Mesendoderm (in vitro differentiated cells): Measurements from ENCODE around the gene TMEM151B.
A peak's percentile ranks its signal among the peaks of the same experiment; 100 is the strongest.

Experiments
- DNase-seq: peaks from one replicate; pipeline ENCODE4 v3.0.0; 2013
- H2AK5ac ChIP-seq: 2 replicates; pipeline ENCODE4 v1.6.1; 2013; ENCODE audit warnings: low read length, inconsistent platforms
- H2BK120ac ChIP-seq: 2 replicates; pipeline ENCODE4 v1.6.1; 2013; ENCODE audit warnings: low read depth, mild to moderate bottlenecking, low read length, moderate library complexity, mixed read lengths
- H2BK15ac ChIP-seq: replicated peaks from 2 replicates; pipeline ENCODE4 v1.6.1; 2013; ENCODE audit warnings: low read depth, mild to moderate bottlenecking, moderate library complexity
- H2BK5ac ChIP-seq: 2 replicates; pipeline ENCODE4 v1.6.1; 2013; ENCODE audit warnings: low read length, inconsistent platforms
- H3K18ac ChIP-seq: 2 replicates; pipeline ENCODE4 v1.6.1; 2013; ENCODE audit warnings: mild to moderate bottlenecking, low read length, mixed read lengths
- H3K23ac ChIP-seq: one replicate; pipeline ENCODE4 v1.6.1; 2013; ENCODE audit warnings: low read length
- H3K27ac ChIP-seq: 2 replicates; pipeline ENCODE4 v1.5.1; 2013; ENCODE audit warnings: low read depth, mild to moderate bottlenecking, inconsistent platforms, low read length, moderate library complexity
- H3K27me3 ChIP-seq: 2 replicates; pipeline ENCODE4 v1.6.1; 2013; ENCODE audit warnings: low read length, control low read depth, mild to moderate bottlenecking, inconsistent platforms; ENCODE audit not compliant: insufficient read depth, poor library complexity
- H3K36me3 ChIP-seq: 2 replicates; pipeline ENCODE4 v1.6.1; 2013; ENCODE audit warnings: low read length, inconsistent platforms; ENCODE audit not compliant: control insufficient read depth, insufficient read depth
- H3K4ac ChIP-seq: one replicate; pipeline ENCODE4 v1.6.1; 2013; ENCODE audit warnings: low read depth, mild to moderate bottlenecking, low read length, moderate library complexity
- H3K4me1 ChIP-seq: 2 replicates; pipeline ENCODE4 v1.6.1; 2013; ENCODE audit warnings: low read depth, low read length, inconsistent platforms; ENCODE audit not compliant: control insufficient read depth
- H3K4me2 ChIP-seq: 2 replicates; pipeline ENCODE4 v1.6.1; 2013; ENCODE audit warnings: low read length
- H3K4me3 ChIP-seq: 2 replicates; pipeline ENCODE4 v1.5.1; 2013; ENCODE audit warnings: mild to moderate bottlenecking, low read length
- H3K56ac ChIP-seq: one replicate; pipeline ENCODE4 v1.6.1; 2013; ENCODE audit warnings: low read length
- H3K79me1 ChIP-seq: 2 replicates; pipeline ENCODE4 v1.6.1; 2013; ENCODE audit warnings: low read length, inconsistent platforms
- H3K79me2 ChIP-seq: 2 replicates; pipeline ENCODE4 v1.6.1; 2013; ENCODE audit warnings: mild to moderate bottlenecking, low read length; ENCODE audit not compliant: control insufficient read depth, insufficient read depth
- H3K9ac ChIP-seq: 2 replicates; pipeline ENCODE4 v1.6.1; 2013; ENCODE audit warnings: low read length, inconsistent platforms
- H4K5ac ChIP-seq: one replicate; pipeline ENCODE4 v1.6.1; 2013; ENCODE audit warnings: low read length
- H4K8ac ChIP-seq: one replicate; pipeline ENCODE4 v1.6.1; 2013; ENCODE audit warnings: low read depth, mild to moderate bottlenecking, control low read depth, low read length, moderate library complexity
- WGBS: extraction: QIAGEN DNeasy Blood & Tissue Kit; methylation state at CpG from one replicate; pipeline ENCODE4 v1.1.7; 2013; ENCODE audit warnings: low lambda C conversion rate, missing lambda C conversion rate; ENCODE audit not compliant: insufficient coverage; ENCODE audit errors: extremely low coverage; 5-methylcytosine and 5-hydroxymethylcytosine counted together

The TMEM151B gene

DNA sequence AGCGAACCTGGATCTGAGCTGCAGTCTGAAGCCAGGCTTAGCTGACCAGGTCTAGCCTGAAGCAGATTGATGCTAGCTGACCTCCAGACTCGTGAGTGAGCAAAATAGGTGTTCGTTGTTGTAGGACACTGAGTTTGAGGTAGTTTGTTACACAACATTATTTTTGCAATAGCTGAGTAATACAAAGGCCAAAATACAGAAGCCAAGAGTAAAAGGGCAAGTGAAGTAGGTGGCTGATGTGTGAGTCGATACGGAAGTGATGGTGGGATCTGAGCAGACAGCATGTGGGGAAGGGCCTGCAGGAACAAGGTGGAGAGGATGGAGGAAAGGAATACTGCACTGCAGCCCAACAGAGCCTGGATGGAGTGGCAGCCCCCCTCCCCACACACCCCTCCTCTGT, 63.7 kb downstream of the TMEM151B start:
- no peaks in the 10 kb centered on the region for H3K79me1 ChIP-seq
- H3K9ac ChIP-seq, result no peak overlapping the region
- H4K5ac ChIP-seq, result no peak overlapping the region
- no peak overlapping the region for H4K8ac ChIP-seq
- H2BK15ac ChIP-seq, result no peak overlapping the region
- H3K56ac ChIP-seq, result no peak overlapping the region
- no peak overlapping the region for H3K27ac ChIP-seq
- H3K79me2 ChIP-seq, result no peaks in the 10 kb centered on the region
- no peaks in the 10 kb centered on the region for H3K36me3 ChIP-seq
- no peak overlapping the region for H3K4me3 ChIP-seq
- H2AK5ac ChIP-seq, result no peak overlapping the region
- no peak overlapping the region for H3K4me2 ChIP-seq
- H3K18ac ChIP-seq, result no peak overlapping the region
- H3K4ac ChIP-seq, result no peak overlapping the region
- no peak overlapping the region for H3K23ac ChIP-seq
- H3K4me1 ChIP-seq, result no peaks in the 10 kb centered on the region
- no peak overlapping the region for H2BK120ac ChIP-seq
- no peak overlapping the region for H2BK5ac ChIP-seq
- WGBS, result no CpG with 5 or more reads among the region's 5 CpGs
- no peak for DNase-seq
- no peaks in the 10 kb centered on the region for H3K27me3 ChIP-seq

DNA sequence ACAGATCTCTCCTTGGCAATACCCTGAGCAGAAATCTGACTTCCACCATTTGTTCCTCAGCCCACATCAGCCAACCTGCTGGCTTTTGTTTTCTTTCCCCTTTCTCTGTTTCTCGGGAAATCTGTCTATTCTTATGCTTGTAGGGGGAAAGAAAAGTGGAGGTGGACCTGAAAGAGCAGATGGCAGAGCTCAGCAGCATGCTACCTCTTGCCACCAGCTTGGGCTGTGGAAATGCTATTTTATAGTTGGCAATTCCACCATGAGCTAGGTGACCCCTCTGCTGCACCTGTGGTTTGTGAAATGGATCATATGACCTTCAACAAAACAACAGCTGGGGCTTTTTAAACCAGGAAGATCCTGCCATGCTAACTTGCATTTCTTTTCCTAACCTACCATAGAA, 65.4 kb downstream of the TMEM151B start:
- Histone ChIP-seq H3K9ac (no peak overlapping the region), H2BK15ac (no peak overlapping the region)
- no CpG with 5 or more reads among the region's 1 CpG for WGBS

DNA sequence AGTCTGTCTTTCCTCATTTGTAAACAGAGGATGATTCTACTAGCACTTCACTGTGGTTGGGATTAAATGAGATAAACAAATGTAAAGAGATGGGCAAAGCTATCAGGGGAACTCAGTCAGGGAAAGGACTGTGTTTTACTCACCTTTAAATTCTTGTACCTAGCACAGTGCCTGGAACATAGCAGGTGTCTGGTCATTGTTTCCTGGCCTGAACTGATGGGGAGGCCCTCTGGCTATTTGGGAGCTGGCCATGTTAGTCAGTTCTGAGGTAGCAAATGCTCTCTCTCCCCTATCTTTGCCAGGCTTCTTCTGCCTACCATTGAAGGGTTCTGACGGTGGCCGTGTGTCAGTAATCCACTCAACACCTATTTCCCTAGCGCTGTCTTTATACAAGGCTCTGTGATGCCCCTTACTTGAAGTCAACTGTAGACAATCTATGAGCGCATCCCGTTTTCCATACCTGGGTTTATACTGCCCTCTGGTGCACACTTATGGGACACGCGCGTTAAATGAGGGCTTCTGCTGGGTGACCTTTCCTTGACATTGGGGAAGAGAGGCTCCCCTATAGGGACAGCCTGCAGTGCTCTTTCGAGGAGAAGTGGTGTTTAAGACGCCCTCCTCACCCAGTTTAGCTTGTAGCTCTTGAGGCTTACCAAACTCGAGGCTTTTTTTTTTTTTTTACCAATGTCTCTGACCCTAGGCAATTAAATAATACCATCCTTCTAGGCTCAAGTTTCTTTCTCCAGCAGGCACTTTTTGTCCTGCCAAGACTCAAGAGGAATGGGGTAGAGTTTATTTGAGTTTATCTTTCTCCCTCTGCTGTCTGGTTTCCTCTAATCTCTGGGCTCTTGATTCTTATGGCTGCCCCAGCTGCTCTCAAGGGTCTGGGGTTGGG, 68.2 kb downstream of the TMEM151B start:
- WGBS, result no CpG with 5 or more reads among the region's 11 CpGs
- peak; percentile 77 for DNase-seq

More for the DNA sequence above, 65.4 kb downstream of the TMEM151B start:
- DNase-seq, result no peak
- no peaks in the 10 kb centered on the region for H3K79me2 ChIP-seq
- no peak overlapping the region for H3K4ac ChIP-seq
- H3K79me1 ChIP-seq, result no peaks in the 10 kb centered on the region
- no peak overlapping the region for H3K18ac ChIP-seq
- H3K4me3 ChIP-seq, result no peak overlapping the region
- no peak overlapping the region for H4K8ac ChIP-seq
- H3K4me2 ChIP-seq, result no peak overlapping the region
- H3K4me1 ChIP-seq, result no peaks in the 10 kb centered on the region
- no peak overlapping the region for H3K23ac ChIP-seq
- H2BK5ac ChIP-seq, result no peak overlapping the region
- no peak overlapping the region for H4K5ac ChIP-seq
- no peaks in the 10 kb centered on the region for H3K27me3 ChIP-seq
- no peak overlapping the region for H3K56ac ChIP-seq
- H2BK120ac ChIP-seq, result no peak overlapping the region
- no peak overlapping the region for H3K27ac ChIP-seq
- no peaks in the 10 kb centered on the region for H3K36me3 ChIP-seq
- no peak overlapping the region for H2AK5ac ChIP-seq

DNA sequence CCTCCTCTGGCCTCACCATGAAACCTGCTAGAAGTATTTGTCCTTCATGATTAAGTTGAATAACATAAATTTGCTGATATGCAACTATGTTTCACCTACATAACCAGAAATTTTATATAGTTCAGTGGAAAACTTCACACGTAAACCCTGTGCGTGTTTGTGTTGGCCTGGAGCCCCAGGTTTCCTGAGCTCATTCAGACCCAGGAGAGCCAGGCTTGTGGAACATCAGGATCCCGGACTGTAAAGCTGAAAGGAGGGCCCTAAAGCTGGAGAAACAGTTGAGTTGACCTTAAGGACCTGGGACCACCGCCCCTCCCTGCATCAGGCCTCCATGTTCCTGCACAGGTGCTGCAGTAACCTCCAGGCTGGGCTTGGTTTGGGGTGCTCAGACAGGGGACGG, 69.1 kb downstream of the TMEM151B start:
- Histone ChIP-seq H2BK15ac (no peak overlapping the region), H3K4me1 (no peaks in the 10 kb centered on the region), H3K36me3 (no peaks in the 10 kb centered on the region), H3K79me2 (no peaks in the 10 kb centered on the region), H3K4ac (no peak overlapping the region), H3K27ac (no peak overlapping the region), H2AK5ac (no peak overlapping the region), H3K56ac (no peak overlapping the region), H3K18ac (no peak overlapping the region), H4K8ac (no peak overlapping the region), H4K5ac (no peak overlapping the region), H3K23ac (no peak overlapping the region), H3K9ac (no peak overlapping the region), H3K27me3 (no peaks in the 10 kb centered on the region), H2BK120ac (no peak overlapping the region), H3K4me3 (no peak overlapping the region), H3K79me1 (no peaks in the 10 kb centered on the region), H2BK5ac (no peak overlapping the region), H3K4me2 (no peak overlapping the region)
- no peak for DNase-seq
- WGBS, result no CpG with 5 or more reads among the region's 5 CpGs

More for the DNA sequence above, 68.2 kb downstream of the TMEM151B start:
- Histone ChIP-seq H3K9ac (no peak overlapping the region), H3K4me1 (no peaks in the 10 kb centered on the region), H3K23ac (no peak overlapping the region), H2BK15ac (no peak overlapping the region), H2AK5ac (no peak overlapping the region), H3K4ac (no peak overlapping the region), H2BK120ac (no peak overlapping the region), H3K4me2 (no peak overlapping the region), H3K56ac (no peak overlapping the region), H4K8ac (no peak overlapping the region), H3K27ac (no peak overlapping the region), H3K4me3 (no peak overlapping the region), H3K79me1 (no peaks in the 10 kb centered on the region), H3K79me2 (no peaks in the 10 kb centered on the region), H3K18ac (no peak overlapping the region), H4K5ac (no peak overlapping the region), H3K27me3 (no peaks in the 10 kb centered on the region), H2BK5ac (no peak overlapping the region), H3K36me3 (no peaks in the 10 kb centered on the region)

DNA sequence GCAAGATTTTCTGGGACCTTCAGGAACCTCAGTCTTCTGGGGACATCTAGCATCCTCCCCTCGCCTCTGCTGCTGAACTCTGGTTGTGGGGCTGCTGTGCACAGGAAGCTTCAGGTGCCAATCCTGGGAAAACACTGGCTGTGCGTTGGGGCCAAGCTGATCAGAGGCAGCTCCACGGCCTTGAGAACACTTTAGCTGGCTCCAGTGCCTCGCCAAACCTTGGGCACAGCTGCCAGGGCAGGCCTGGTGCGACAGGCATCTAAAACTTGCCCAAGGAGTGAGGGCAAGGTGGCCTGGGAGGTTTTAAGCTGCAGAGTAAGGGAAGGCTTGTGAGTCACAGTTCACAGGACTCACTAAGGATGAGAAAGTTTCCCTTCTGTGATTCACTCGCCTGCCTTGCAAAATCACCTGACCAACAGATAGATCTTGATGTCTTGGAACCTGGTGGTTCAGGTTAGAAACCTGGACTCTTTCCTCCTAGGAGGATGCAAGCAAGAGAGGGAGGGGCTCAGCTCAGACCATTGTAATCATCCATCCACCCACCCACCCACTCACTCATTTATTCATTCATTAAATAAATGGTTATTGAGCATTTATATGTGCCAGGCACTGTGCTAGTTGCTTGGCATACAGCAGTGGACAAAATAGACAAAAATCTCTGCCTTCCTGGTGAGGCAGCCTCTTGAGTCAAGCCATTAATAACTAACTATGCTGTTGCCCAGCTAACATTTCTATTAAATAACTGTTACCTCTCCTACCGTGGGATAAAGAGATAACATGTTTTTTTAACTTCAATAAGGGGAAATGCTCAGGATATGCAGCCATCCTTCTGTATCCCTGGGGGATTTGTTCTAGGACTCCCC, 69.7 kb downstream of the TMEM151B start:
- H2BK5ac ChIP-seq, result no peak overlapping the region
- H3K4me3 ChIP-seq, result no peak overlapping the region
- no CpG with 5 or more reads among the region's 7 CpGs for WGBS
- H2BK15ac ChIP-seq, result no peak overlapping the region
- no peak overlapping the region for H3K18ac ChIP-seq
- no peak overlapping the region for H3K9ac ChIP-seq
- no peaks in the 10 kb centered on the region for H3K36me3 ChIP-seq
- no peaks in the 10 kb centered on the region for H3K4me1 ChIP-seq
- H3K79me2 ChIP-seq, result no peaks in the 10 kb centered on the region
- DNase-seq, result no peak
- H3K79me1 ChIP-seq, result no peaks in the 10 kb centered on the region
- no peak overlapping the region for H3K4me2 ChIP-seq
- no peak overlapping the region for H3K23ac ChIP-seq
- no peak overlapping the region for H3K27ac ChIP-seq
- H3K56ac ChIP-seq, result no peak overlapping the region
- H2AK5ac ChIP-seq, result no peak overlapping the region
- no peak overlapping the region for H3K4ac ChIP-seq
- no peak overlapping the region for H2BK120ac ChIP-seq
- H4K5ac ChIP-seq, result no peak overlapping the region
- H3K27me3 ChIP-seq, result no peaks in the 10 kb centered on the region
- H4K8ac ChIP-seq, result no peak overlapping the region
